HepG2 (cell line): ENCODE data around the gene ANKRD40CL. TPM values are rescaled to one million over a fixed set of nuclear protein-coding genes. Genes with fewer than 3 reads are reported as not detected.
A peak's percentile ranks its signal among the peaks of the same experiment; 100 is the strongest.

Experiments used
- DMAP1 ChIP-seq: IDR thresholded peaks from 2 replicates; pipeline ENCODE4 v1.6.1; 2016
- FOXO1 ChIP-seq: sonication (generic); formaldehyde crosslinking; IDR thresholded peaks from 2 replicates; pipeline ENCODE4 v1.4.0; 2020; ENCODE audit warnings: missing genetic modification reagents
- HMGA1 ChIP-seq: sonication (generic); formaldehyde crosslinking; conservative IDR thresholded peaks from 2 replicates; pipeline ENCODE4 v1.4.0; 2020; ENCODE audit warnings: missing genetic modification reagents
- MTA1 ChIP-seq: sonication (generic); formaldehyde crosslinking; IDR thresholded peaks from 2 replicates; pipeline ENCODE4 v1.4.0; 2020; ENCODE audit warnings: missing genetic modification reagents, mild to moderate bottlenecking, borderline replicate concordance
- NFIB ChIP-seq: sonication (generic); formaldehyde crosslinking; IDR thresholded peaks from 2 replicates; pipeline ENCODE4 v1.9.0; 2021; ENCODE audit warnings: missing genetic modification reagents, mild to moderate bottlenecking, borderline replicate concordance
- NRL ChIP-seq: sonication (generic); formaldehyde crosslinking; IDR thresholded peaks from 2 replicates; pipeline ENCODE4 v1.5.0; 2020; ENCODE audit warnings: missing genetic modification reagents, mild to moderate bottlenecking, moderate library complexity, borderline replicate concordance
- PHF21A ChIP-seq: sonication (generic); formaldehyde crosslinking; IDR thresholded peaks from 2 replicates; pipeline ENCODE4 v1.5.0; 2020; ENCODE audit warnings: mild to moderate bottlenecking, missing genetic modification reagents
- RXRB ChIP-seq: IDR thresholded peaks from 2 replicates; pipeline ENCODE4 v1.6.1; 2016; ENCODE audit warnings: borderline replicate concordance, missing genetic modification reagents, missing compliant biosample characterization
- SP4 ChIP-seq: sonication (generic); formaldehyde crosslinking; IDR thresholded peaks from 2 replicates; pipeline ENCODE4 v1.8.1; 2023; ENCODE audit warnings: mild to moderate bottlenecking, missing genetic modification reagents
- ZBTB33 ChIP-seq: sonication (generic); formaldehyde crosslinking; IDR thresholded peaks from 2 replicates; pipeline ENCODE4 v1.4.0; 2020; ENCODE audit warnings: missing genetic modification reagents
- ZFY ChIP-seq: sonication (generic); formaldehyde crosslinking; IDR thresholded peaks from 2 replicates; pipeline ENCODE4 v1.4.0; 2020; ENCODE audit warnings: missing genetic modification reagents
- ZNF263 ChIP-seq: sonication (generic); formaldehyde crosslinking; IDR thresholded peaks from 2 replicates; pipeline ENCODE4 v1.4.0; 2020; ENCODE audit warnings: missing genetic modification reagents
- ZXDC ChIP-seq: sonication (generic); formaldehyde crosslinking; IDR thresholded peaks from 2 replicates; pipeline ENCODE4 v1.5.0; 2020; ENCODE audit warnings: mild to moderate bottlenecking, missing genetic modification reagents
- polyA plus RNA-seq, 8 experiments: library from polyadenylated mRNA; depleted of rRNA in 3 of 8; stranded (reverse) in 7 of 8; unstranded in 1 of 8; fragments of >200 nt; fragmentation: Illumina TruSeq in 4 of 8; extraction: Trizol in 4 of 8; gene quantifications; 2 replicates each; pipeline versions ENCODE4 v1.2.1 to v1.2.3, GENCODE V29; 2011 to 2016; ENCODE audit warnings: low read depth in 4 of 8, missing spikeins in 1 of 8, mixed read lengths in 1 of 8; ENCODE audit not compliant: insufficient read depth in 1 of 8
- total RNA-seq, 5 experiments: library from RNA; depleted of rRNA; stranded (reverse); fragments of >200 nt; fragmentation: Illumina TruSeq; extraction: Trizol; gene quantifications; 2 replicates each; pipeline ENCODE4 v1.2.3, GENCODE V29; 2016; ENCODE audit warnings: low read depth in 1 of 5
- TF ChIP-seq, protein P1 (sequence below): sonication (generic); formaldehyde crosslinking; IDR thresholded peaks from 2 replicates; pipeline ENCODE4 v1.9.0; 2022; ENCODE audit warnings: missing genetic modification reagents, mild to moderate bottlenecking, borderline replicate concordance
- TF ChIP-seq, protein P2 (sequence below): sonication (generic); formaldehyde crosslinking; IDR thresholded peaks from 2 replicates; pipeline ENCODE4 v1.4.0; 2020; ENCODE audit warnings: mild to moderate bottlenecking, missing genetic modification reagents
- TF ChIP-seq, protein P3 (sequence below): sonication (generic); formaldehyde crosslinking; IDR thresholded peaks from 2 replicates; pipeline ENCODE4 v1.4.0; 2020; ENCODE audit warnings: low read depth, missing genetic modification reagents

ANKRD40CL gene
- total and polyA plus RNA-seq, 2 of the 13 experiments (the other 11 are each of a cell fraction or from before 2014, with no cell fraction given), result 0.03 to 0.11 TPM

- TF ChIP-seq, protein P1, sequence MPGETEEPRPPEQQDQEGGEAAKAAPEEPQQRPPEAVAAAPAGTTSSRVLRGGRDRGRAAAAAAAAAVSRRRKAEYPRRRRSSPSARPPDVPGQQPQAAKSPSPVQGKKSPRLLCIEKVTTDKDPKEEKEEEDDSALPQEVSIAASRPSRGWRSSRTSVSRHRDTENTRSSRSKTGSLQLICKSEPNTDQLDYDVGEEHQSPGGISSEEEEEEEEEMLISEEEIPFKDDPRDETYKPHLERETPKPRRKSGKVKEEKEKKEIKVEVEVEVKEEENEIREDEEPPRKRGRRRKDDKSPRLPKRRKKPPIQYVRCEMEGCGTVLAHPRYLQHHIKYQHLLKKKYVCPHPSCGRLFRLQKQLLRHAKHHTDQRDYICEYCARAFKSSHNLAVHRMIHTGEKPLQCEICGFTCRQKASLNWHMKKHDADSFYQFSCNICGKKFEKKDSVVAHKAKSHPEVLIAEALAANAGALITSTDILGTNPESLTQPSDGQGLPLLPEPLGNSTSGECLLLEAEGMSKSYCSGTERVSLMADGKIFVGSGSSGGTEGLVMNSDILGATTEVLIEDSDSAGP, result peak; percentile 50; the same call in 1 of the 2 replicates
- TF ChIP-seq, protein P2, sequence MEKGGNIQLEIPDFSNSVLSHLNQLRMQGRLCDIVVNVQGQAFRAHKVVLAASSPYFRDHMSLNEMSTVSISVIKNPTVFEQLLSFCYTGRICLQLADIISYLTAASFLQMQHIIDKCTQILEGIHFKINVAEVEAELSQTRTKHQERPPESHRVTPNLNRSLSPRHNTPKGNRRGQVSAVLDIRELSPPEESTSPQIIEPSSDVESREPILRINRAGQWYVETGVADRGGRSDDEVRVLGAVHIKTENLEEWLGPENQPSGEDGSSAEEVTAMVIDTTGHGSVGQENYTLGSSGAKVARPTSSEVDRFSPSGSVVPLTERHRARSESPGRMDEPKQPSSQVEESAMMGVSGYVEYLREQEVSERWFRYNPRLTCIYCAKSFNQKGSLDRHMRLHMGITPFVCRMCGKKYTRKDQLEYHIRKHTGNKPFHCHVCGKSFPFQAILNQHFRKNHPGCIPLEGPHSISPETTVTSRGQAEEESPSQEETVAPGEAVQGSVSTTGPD (CRISPR knock-in tag), result peak; percentile 96
- TF ChIP-seq DMAP1, result peak; percentile 16; the same call in 1 of the 2 replicates
- TF ChIP-seq, protein P3, sequence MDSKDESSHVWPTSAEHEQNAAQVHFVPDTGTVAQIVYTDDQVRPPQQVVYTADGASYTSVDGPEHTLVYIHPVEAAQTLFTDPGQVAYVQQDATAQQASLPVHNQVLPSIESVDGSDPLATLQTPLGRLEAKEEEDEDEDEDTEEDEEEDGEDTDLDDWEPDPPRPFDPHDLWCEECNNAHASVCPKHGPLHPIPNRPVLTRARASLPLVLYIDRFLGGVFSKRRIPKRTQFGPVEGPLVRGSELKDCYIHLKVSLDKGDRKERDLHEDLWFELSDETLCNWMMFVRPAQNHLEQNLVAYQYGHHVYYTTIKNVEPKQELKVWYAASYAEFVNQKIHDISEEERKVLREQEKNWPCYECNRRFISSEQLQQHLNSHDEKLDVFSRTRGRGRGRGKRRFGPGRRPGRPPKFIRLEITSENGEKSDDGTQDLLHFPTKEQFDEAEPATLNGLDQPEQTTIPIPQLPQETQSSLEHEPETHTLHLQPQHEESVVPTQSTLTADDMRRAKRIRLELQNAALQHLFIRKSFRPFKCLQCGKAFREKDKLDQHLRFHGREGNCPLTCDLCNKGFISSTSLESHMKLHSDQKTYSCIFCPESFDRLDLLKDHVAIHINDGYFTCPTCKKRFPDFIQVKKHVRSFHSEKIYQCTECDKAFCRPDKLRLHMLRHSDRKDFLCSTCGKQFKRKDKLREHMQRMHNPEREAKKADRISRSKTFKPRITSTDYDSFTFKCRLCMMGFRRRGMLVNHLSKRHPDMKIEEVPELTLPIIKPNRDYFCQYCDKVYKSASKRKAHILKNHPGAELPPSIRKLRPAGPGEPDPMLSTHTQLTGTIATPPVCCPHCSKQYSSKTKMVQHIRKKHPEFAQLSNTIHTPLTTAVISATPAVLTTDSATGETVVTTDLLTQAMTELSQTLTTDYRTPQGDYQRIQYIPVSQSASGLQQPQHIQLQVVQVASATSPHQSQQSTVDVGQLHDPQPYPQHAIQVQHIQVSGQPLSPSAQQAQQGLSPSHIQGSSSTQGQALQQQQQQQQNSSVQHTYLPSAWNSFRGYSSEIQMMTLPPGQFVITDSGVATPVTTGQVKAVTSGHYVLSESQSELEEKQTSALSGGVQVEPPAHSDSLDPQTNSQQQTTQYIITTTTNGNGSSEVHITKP, result no peak
- TF ChIP-seq FOXO1, result 0 out of 2 replicates have a peak, but pooled peaks have one; percentile 34
- peak; percentile 34; the same call in 1 of the 2 replicates for TF ChIP-seq ZBTB33 (CRISPR knock-in tag)
- peak; percentile 33; the same call in 1 of the 2 replicates for TF ChIP-seq ZFY (CRISPR knock-in tag)
- peak; percentile 87; the same call in 1 of the 2 replicates for TF ChIP-seq NFIB (CRISPR knock-in tag)
- TF ChIP-seq ZXDC (CRISPR knock-in tag), result 0 out of 2 replicates have a peak, but pooled peaks have one; percentile 71
- no peak for TF ChIP-seq HMGA1
- TF ChIP-seq ZNF263, result peak; percentile 47; the same call in 1 of the 2 replicates
- TF ChIP-seq NRL (CRISPR knock-in tag), result peak; percentile 60; the same call in 1 of the 2 replicates
- TF ChIP-seq MTA1 (CRISPR knock-in tag), result no peak
- TF ChIP-seq RXRB (CRISPR knock-in tag), result peak; percentile 59
- 0 out of 2 replicates have a peak, but pooled peaks have one; percentile 33 for TF ChIP-seq SP4 (CRISPR knock-in tag)
- TF ChIP-seq PHF21A, result 0 out of 2 replicates have a peak, but pooled peaks have one; percentile 9
Measured at GRCh38 chr17:50806141-50806643, 38.9 kb upstream of the ANKRD40CL start (continued).
